DMS 273 (cell line): ENCODE data around the gene LCN12.
A peak's percentile ranks its signal among the peaks of the same experiment; 100 is the strongest.

Experiments
- DNase-seq: peaks from one replicate; lab custom pipeline; 2025; ENCODE audit not compliant: unreplicated experiment; lab: John Stamatoyannopoulos, UW

LCN12 gene

GRCh38 chr9:136957461-136957860 is 5.4 kb downstream of the LCN12 start:
- no peak for DNase-seq

- DNase-seq = no peak
Measured at GRCh38 chr9:136957901-136958300, 5.8 kb downstream of the LCN12 start.

- DNase-seq = no peak
Measured at GRCh38 chr9:136958473-136958872, 6.4 kb downstream of the LCN12 start.

GRCh38 chr9:136958898-136959850 is 7.1 kb downstream of the LCN12 start:
- no peak for DNase-seq

- DNase-seq = no peak
Measured at GRCh38 chr9:136960212-136960937, 8.3 kb downstream of the LCN12 start.

GRCh38 chr9:136960938-136961275 is 8.8 kb downstream of the LCN12 start:
- DNase-seq = peak; percentile 53

- peak; percentile 76 for DNase-seq
Measured at GRCh38 chr9:136961279-136962065, 9.4 kb downstream of the LCN12 start.

- no peak for DNase-seq
Measured at GRCh38 chr9:136962163-136962562, 10.1 kb downstream of the LCN12 start.

GRCh38 chr9:136962701-136963248 is 10.7 kb downstream of the LCN12 start:
- no peak for DNase-seq

GRCh38 chr9:136963341-136963740 is 11.3 kb downstream of the LCN12 start:
- peak; percentile 68 for DNase-seq

GRCh38 chr9:136963751-136964150 is 11.7 kb downstream of the LCN12 start:
- DNase-seq = no peak

GRCh38 chr9:136964171-136964689 is 12.2 kb downstream of the LCN12 start:
- DNase-seq = peak; percentile 32

- DNase-seq = no peak
Measured at GRCh38 chr9:136964833-136965422, 12.9 kb downstream of the LCN12 start.

- no peak for DNase-seq
Measured at GRCh38 chr9:136965771-136966484, 13.9 kb downstream of the LCN12 start.

GRCh38 chr9:136968333-136969127 is 16.5 kb downstream of the LCN12 start:
- DNase-seq = no peak

GRCh38 chr9:136969150-136969549 is 17.1 kb downstream of the LCN12 start:
- DNase-seq = no peak

- no peak for DNase-seq
Measured at GRCh38 chr9:136969774-136970173, 17.7 kb downstream of the LCN12 start.

- no peak for DNase-seq
Measured at GRCh38 chr9:136970361-136970760, 18.3 kb downstream of the LCN12 start.

- DNase-seq = no peak
Measured at GRCh38 chr9:136971746-136972145, 19.7 kb downstream of the LCN12 start.
